ENCODE results near the gene MRC2.

DNA sequence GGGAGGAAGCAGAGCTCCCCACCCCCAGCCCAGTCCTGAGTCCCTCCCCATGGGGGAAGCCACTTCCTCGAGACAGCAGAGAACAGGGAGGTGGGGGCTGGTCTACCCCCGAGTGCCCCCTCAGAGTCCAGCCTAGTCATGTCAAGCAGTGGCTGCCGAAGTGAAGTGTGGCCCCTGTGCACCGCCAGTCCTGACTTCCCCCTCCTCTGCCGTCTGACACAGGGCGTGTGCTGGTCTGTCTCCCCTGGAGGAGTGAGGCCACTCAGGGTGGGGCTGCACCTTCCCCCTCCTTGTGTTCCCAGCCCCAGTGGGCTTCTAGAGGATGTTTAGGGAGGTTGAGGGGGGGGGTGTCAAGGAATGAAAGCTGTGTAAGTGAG is 46.9 kb downstream of the MRC2 start:
- TF ChIP-seq, protein P1, sequence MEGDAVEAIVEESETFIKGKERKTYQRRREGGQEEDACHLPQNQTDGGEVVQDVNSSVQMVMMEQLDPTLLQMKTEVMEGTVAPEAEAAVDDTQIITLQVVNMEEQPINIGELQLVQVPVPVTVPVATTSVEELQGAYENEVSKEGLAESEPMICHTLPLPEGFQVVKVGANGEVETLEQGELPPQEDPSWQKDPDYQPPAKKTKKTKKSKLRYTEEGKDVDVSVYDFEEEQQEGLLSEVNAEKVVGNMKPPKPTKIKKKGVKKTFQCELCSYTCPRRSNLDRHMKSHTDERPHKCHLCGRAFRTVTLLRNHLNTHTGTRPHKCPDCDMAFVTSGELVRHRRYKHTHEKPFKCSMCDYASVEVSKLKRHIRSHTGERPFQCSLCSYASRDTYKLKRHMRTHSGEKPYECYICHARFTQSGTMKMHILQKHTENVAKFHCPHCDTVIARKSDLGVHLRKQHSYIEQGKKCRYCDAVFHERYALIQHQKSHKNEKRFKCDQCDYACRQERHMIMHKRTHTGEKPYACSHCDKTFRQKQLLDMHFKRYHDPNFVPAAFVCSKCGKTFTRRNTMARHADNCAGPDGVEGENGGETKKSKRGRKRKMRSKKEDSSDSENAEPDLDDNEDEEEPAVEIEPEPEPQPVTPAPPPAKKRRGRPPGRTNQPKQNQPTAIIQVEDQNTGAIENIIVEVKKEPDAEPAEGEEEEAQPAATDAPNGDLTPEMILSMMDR (IDR thresholded peaks at IDR 0.05; ENCODE audit: borderline replicate concordance, extremely low read depth, low read length, poor library complexity, severe bottlenecking) = no peak
- TF ChIP-seq EZH2 (IDR thresholded peaks at IDR 0.05; ENCODE audit: borderline replicate concordance, low read depth, low read length, severe bottlenecking) = no peak
